Measurements from ENCODE around the gene ARHGAP6.

The ARHGAP6 gene, protein sequence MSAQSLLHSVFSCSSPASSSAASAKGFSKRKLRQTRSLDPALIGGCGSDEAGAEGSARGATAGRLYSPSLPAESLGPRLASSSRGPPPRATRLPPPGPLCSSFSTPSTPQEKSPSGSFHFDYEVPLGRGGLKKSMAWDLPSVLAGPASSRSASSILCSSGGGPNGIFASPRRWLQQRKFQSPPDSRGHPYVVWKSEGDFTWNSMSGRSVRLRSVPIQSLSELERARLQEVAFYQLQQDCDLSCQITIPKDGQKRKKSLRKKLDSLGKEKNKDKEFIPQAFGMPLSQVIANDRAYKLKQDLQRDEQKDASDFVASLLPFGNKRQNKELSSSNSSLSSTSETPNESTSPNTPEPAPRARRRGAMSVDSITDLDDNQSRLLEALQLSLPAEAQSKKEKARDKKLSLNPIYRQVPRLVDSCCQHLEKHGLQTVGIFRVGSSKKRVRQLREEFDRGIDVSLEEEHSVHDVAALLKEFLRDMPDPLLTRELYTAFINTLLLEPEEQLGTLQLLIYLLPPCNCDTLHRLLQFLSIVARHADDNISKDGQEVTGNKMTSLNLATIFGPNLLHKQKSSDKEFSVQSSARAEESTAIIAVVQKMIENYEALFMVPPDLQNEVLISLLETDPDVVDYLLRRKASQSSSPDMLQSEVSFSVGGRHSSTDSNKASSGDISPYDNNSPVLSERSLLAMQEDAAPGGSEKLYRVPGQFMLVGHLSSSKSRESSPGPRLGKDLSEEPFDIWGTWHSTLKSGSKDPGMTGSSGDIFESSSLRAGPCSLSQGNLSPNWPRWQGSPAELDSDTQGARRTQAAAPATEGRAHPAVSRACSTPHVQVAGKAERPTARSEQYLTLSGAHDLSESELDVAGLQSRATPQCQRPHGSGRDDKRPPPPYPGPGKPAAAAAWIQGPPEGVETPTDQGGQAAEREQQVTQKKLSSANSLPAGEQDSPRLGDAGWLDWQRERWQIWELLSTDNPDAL (N-terminal part only)

GRCh38 chrX:11665168-11666111 is at the start of gene ARHGAP6:
TSS of gene ARHGAP6 (minus strand) at chrX:11665920. CDS start at chrX:11664828, 1,092 bp downstream.
- DNase-seq: no peak

DNA sequence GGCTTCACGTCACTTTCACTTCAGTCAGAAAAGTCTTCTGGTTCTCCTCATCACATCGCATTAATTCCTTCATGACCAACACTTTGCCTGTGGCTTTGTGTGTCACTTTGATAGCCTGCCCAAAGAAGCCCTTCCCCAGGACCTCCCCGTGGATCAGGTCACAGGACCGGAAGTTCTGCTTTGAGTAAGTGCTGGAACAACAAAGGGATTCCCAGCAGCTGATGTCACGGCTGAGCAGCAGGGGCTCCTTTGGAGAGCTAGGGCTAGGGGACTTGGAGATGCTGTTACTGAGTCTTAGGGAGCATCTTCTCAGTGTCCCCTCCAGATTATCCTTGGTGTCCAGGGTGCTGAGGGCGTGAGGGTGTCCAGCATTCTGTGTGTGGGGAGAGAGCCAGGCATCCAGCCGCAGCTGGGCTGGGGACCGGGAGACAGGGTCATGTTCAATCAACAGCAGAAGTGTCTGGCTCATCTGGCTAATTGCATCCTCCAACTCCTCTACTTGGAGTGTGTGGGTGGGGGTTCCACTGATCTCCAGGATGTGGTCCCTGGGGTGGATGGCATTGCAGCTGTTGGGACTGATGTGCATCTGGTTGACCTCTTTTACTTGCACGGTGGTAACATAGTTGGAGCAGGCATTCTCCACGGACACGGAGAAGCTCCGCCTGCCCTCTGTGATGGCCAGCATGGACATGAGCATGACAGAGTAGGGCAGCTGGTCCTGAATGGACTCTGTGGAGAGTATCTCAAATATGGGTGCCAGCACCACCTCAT is 39.2 kb upstream of the ARHGAP6 start:
- no peak for DNase-seq

DNA sequence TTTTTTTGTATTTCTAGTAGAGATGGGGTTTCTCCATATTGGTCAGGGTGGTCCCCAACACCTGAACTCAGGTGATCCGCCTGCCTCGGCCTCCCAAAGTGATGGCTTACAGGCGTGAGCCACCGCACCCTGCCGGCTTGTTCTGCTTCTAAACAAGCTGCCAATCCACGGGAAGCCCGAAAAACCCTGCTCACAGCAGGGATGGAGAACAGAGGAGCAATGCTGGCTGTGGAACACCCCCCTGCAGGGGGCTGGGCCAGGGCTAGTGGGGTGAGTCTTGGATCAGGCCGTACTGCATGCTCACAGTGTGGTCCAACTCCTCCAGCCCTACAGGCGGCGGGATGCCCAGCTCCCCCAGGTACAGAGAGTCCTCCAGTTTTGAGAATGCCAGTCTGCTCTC is 38.1 kb upstream of the ARHGAP6 start:
- DNase-seq: no peak

DNA sequence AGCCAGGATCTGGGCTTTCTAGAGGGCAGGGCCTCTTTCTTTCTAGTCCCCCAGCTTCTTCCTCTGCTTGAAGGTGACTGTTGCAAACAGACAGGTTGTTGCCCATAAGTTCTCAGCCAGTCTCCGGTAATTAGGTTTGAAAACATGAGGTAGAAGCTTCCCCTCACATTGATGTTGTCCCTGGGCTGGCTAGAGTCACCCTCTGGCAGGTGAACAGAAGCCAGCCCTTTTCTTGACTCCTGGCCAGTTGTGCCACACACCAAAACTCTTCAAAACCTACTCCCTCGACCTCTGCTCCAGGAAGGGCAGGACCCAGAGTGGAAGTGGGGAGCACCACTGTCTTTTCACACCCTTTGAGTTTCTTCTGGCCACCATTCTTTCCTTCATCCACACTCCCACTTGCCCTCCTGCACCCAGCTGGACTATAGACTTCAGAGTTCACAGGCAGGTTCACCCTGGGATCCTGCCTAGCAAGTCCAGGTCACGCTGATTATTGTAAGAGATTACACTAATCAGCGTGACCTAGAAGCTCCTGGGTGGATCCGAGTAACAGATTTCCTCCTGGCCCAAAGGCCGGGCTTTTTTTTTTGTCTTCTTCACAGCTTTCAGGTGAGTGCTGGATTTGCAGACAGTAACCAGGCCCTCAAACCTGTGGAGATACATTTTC is 37.4 kb upstream of the ARHGAP6 start:
- no peak for DNase-seq

DNA sequence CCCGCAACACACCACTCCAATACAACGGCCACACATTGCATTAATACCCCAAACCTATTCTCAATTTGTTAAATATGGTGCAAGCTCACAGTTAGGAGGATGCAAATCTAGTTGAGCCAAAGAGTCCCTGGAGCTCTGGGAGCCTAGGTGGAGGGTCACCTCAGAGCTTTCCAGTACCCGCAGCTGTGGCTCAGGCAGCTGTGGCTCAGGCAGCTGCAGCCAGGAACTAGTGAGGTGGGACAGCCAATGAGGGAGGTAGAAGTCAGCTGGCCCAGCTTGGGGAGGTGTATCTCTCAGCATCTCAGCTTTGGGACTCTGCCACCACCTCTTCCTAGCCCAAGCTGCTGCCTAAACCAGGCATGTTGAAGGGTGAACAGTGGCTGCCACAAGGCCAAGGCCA is 36.7 kb upstream of the ARHGAP6 start:
- DNase-seq: no peak

DNA sequence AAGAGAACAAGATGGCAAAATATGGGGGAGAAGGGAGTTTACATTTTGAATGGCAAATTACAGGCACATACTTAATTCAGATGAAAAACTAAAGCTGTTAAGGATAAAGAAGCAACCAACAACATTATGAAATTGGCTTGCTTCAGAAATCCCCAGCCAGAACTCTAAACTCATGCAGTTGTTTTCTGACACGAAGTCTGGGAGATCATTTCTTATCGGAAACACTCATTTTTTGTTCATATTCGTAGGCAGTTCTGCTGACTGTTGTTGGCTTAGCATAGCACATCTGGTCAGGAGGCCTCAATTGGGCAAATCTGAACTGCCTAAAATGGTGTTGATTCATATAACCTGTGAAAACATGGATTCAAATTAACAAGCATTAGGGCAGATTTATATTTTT is 33.0 kb upstream of the ARHGAP6 start:
- DNase-seq: no peak

DNA sequence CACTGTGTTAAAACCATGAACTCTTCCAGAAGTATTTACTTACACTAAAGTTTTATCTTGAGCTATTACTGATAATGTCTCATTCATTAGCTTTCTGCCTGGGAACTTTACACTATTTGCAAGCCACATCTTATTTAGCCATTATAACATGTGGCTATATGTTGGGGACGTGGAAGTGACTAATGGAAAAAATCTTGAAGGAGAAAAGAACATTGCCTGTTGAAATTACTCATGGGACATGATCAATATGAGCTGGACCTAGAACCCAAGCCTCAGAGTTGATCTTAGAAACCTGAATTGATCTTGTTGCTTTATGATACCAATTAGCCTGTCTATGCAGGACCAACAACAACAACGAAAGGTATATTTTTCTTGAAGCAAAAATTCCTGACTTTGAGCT is 22.5 kb upstream of the ARHGAP6 start:
- no peak for DNase-seq

DNA sequence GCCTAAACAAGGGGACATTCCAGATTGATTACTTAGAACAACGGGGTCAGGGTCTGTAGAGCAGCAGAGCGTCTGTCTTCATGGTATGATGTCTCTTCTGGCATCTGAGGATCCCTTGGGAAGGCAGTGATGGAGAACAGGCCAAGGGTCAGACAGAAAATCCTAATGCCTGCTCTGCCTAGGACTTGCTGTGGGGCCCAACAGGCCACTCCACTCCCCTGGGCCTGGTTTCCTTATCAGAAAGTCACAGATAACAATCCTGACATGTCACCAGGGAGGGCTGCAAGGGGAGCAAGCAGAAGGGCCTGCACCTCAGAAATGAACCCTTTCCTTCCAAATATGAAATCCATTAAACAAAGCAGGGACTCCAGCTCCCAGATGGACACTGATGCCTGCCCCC is 21.4 kb upstream of the ARHGAP6 start:
- no peak for DNase-seq

GRCh38 chrX:11683057-11683456 is 17.3 kb upstream of the ARHGAP6 start:
- no peak for DNase-seq

DNA sequence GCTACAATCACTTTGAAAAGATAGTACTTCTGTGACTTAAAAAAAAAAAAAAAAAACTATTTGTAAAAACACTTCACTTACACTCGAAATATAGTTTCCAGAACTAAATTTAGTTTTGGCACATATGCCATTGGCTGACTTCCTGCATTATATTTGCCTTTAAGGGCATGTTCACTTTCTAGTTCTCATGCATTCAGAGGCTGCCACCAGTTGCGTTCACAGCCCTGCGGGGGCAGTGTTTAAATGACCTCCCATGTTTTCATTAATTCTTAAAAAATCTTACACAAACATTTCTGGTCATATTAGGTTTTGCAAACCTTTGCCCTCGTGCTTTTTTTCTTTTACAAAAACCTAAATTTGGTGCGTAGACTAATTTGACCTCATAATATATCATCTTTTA is 12.4 kb upstream of the ARHGAP6 start:
- DNase-seq: no peak

- DNase-seq: no peak
These were observed 6.5 kb upstream of the ARHGAP6 start for GRCh38 chrX:11672213-11672612.

DNA sequence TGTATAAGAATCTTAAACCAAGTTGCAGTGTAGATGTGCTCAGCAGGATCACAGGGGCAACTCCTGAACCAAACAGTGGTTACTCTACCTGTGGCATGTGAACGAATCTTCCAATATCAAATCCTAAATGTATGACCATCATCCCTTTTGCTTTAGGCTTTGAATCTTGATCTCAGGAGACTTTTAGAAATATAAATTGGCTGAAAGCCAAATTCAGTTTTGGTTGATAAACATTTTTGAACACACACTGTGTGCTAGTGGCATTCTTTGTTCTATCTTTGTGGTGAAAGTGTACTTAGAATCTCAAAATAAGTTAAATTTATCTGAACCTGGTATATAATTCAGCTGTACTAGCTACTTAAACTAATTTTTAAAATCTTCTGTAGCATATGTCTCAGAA is 4.6 kb upstream of the ARHGAP6 start:
- DNase-seq: no peak

- DNase-seq: no peak
These were observed 1.4 kb upstream of the ARHGAP6 start for GRCh38 chrX:11666952-11667685.

DNA sequence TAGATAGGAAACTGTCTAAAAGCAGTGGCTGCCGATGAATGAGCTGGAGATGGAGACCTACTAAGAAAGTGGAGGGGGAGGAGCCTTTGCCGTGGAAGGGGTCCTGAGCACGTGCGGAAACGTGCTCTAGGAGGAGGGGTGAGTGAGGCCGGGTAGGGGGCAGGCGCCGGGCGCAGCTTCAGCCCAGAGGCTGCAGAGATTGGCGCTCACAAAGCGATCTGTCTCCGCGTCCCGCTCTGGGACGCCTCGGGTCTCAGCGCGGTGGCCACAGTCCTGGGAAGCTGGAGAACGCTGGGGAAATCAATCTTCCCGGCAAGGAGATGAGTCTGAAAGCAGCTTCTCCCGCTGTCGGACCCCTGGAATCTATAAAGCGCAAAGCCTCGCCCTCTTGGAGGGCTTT is 444 bp upstream of the ARHGAP6 start:
- DNase-seq: no peak

DNA sequence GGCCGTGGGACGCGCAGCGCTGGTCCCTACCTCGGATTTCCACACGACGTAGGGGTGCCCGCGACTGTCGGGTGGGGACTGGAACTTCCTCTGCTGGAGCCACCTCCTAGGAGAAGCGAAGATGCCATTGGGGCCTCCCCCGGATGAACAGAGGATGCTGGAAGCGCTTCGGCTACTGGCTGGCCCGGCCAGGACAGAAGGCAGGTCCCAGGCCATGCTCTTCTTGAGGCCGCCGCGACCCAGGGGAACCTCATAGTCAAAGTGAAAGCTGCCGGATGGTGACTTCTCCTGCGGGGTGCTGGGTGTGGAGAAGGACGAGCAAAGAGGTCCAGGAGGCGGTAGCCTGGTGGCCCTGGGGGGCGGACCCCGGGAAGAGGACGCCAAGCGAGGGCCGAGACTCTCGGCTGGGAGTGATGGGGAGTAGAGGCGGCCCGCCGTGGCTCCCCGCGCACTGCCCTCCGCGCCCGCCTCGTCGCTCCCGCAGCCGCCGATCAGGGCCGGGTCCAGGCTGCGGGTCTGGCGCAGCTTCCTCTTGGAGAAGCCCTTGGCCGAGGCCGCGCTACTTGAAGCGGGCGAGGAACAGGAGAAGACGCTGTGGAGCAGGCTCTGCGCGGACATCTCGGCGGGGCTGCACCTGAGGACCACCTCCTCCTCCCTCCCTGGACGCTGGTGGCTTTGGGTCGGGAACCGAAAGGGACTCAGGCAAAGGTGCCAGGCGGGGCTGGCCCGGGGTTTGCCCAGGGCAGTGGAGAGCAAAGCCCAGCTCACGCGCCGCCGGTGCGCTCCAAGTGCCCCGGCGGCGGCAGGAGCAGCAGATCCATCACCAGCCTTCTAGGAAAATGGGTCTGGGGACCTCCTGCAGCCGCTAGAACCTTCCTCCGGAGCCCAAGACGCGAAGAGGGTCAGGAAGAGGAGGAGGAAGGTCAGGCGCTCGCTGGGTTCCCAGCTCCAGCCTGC is 1.2 kb downstream of the ARHGAP6 start:
- DNase-seq: no peak

DNA sequence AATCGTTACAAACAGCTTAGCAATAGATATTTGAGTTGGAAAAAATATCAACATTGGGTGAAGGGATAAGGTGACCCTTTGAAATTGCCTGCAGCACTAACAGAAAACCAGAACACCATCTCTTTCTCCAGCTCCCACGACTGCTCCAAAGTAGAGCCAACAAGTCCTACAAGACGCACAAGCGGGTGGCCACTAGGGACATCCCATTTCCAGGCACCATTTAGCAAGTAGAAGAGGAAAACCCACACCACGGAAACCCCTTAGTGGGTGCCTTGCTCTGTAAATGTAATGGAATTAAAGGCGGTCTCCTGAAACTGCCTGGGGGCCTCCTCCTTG is 1.9 kb downstream of the ARHGAP6 start:
- no peak for DNase-seq

DNA sequence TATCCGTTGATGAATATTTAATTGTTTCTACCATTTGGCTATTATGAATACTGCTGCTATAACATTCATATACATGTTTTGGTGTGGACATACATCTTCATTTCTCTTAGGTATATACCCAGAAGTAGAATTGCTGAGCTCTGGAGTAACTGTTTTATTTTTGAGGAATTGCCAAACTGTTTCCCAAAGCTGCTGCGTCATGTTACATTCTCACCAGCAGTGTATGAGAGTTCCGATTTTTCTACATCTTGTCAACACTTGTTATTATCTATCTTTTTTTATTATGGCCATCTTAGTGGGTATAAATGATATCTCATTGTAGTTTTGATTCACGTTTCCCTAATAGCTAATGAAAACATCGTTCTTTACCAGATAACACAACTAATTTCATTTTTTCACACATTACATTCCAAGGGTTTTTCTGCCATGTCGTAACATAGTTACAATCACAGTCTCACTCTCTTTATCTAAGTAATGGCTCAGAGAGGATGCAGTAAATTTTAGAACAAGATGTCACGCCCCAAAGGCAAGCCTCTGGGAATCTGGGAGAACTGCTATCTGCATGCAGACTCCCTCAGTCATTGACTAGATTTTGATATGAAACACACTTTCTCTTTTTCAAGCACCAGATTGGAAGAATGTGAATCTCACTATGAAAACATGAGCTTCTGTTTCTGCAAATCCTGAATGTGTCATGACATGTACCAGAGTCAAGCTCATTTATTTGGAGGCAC is 10.3 kb downstream of the ARHGAP6 start:
- DNase-seq: no peak

DNA sequence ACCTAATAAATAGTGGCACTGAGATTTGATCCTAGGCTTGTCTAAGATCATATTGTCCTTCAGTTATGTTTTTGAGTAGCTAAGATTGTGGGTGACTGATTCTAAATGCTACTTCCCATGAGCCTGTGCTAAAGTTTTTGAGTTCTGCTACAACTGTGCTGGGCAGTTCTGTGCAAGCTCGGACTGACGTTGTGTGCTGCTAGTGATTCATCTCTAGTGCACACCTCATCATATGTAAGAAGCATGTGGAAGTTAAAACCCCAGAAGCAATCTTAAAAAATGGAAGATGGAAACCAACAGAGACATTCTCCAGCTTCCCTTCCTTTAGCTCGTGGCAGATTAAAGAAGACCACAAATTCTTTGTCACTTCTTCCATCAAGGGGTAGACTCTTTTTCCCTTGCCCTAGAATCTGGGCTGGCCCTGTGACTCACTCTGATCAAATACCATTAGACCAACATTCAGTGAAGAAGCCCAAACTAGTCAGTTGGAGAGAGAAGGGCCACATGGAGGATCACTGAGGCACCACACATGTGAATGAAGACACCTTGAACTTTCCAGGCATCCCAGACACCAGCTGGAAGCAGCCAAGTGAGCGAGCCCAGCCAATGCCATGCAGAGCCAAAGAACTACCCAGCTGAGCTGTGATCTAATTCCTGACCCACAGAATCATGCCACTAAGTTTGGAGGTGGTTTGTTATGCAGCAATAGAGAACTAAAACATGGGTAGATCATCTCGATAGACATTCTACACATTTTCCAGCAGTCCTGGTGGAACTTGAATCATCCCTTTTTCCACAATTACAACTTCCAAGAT is 16.8 kb downstream of the ARHGAP6 start:
- no peak for DNase-seq

All from GDM1 (cell line).